Ishikawa (cell line): Measurements from ENCODE around the gene SAPCD2.

ENCODE experiments used
- CEBPB ChIP-seq: IDR thresholded peaks from 2 replicates; pipeline ENCODE4 v1.6.1; 2012
- CREB1 ChIP-seq: IDR thresholded peaks from 2 replicates; pipeline ENCODE4 v1.6.1; 2012; ENCODE audit warnings: low read depth
- EGR1 ChIP-seq: IDR thresholded peaks from 2 replicates; pipeline ENCODE4 v1.6.1; 2012
- EP300 ChIP-seq: IDR thresholded peaks from 2 replicates; pipeline ENCODE4 v1.6.1; 2012; ENCODE audit warnings: borderline replicate concordance
- FOXM1 ChIP-seq: IDR thresholded peaks from 2 replicates; pipeline ENCODE4 v1.6.1; 2012; ENCODE audit warnings: low read depth, borderline replicate concordance
- MAX ChIP-seq: IDR thresholded peaks from 2 replicates; pipeline ENCODE4 v1.6.1; 2012
- NFIC ChIP-seq: IDR thresholded peaks from 2 replicates; pipeline ENCODE4 v1.6.1; 2012
- RAD21 ChIP-seq: IDR thresholded peaks from 2 replicates; pipeline ENCODE4 v1.6.1; 2012; ENCODE audit warnings: low read depth
- TAF1 ChIP-seq: IDR thresholded peaks from 2 replicates; pipeline ENCODE4 v1.6.1; 2012; ENCODE audit warnings: low read depth, mild to moderate bottlenecking
- TCF12 ChIP-seq: IDR thresholded peaks from 2 replicates; pipeline ENCODE4 v1.6.1; 2012; ENCODE audit warnings: low read depth
- TEAD4 ChIP-seq: IDR thresholded peaks from 2 replicates; pipeline ENCODE4 v1.6.1; 2012
- YY1 ChIP-seq: IDR thresholded peaks from 2 replicates; pipeline ENCODE4 v1.6.1; 2012; ENCODE audit warnings: low read depth
- ZBTB7A ChIP-seq: IDR thresholded peaks from 2 replicates; pipeline ENCODE4 v1.6.1; 2012; ENCODE audit warnings: low read depth
- TF ChIP-seq, protein P1 (sequence below): IDR thresholded peaks from 2 replicates; pipeline ENCODE4 v1.6.1; 2012
- TF ChIP-seq, protein P2 (sequence below): IDR thresholded peaks from 2 replicates; pipeline ENCODE4 v1.6.1; 2012; ENCODE audit warnings: low read depth, mild to moderate bottlenecking

Gene SAPCD2

GRCh38 chr9:137112564-137113384 is 42.4 kb upstream of the SAPCD2 start:
- TF ChIP-seq, protein P1, sequence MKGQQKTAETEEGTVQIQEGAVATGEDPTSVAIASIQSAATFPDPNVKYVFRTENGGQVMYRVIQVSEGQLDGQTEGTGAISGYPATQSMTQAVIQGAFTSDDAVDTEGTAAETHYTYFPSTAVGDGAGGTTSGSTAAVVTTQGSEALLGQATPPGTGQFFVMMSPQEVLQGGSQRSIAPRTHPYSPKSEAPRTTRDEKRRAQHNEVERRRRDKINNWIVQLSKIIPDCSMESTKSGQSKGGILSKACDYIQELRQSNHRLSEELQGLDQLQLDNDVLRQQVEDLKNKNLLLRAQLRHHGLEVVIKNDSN = no peak
- TF ChIP-seq EGR1 = no peak
- TF ChIP-seq TCF12 = no peak
- no peak for TF ChIP-seq ZBTB7A
- TF ChIP-seq TAF1 = no peak
- no peak for TF ChIP-seq CREB1
- TF ChIP-seq NFIC = no peak
- no peak for TF ChIP-seq MAX
- no peak for TF ChIP-seq YY1
- TF ChIP-seq RAD21 = no peak
- no peak for TF ChIP-seq CEBPB
- TF ChIP-seq EP300 = no peak
- TF ChIP-seq, protein P2, sequence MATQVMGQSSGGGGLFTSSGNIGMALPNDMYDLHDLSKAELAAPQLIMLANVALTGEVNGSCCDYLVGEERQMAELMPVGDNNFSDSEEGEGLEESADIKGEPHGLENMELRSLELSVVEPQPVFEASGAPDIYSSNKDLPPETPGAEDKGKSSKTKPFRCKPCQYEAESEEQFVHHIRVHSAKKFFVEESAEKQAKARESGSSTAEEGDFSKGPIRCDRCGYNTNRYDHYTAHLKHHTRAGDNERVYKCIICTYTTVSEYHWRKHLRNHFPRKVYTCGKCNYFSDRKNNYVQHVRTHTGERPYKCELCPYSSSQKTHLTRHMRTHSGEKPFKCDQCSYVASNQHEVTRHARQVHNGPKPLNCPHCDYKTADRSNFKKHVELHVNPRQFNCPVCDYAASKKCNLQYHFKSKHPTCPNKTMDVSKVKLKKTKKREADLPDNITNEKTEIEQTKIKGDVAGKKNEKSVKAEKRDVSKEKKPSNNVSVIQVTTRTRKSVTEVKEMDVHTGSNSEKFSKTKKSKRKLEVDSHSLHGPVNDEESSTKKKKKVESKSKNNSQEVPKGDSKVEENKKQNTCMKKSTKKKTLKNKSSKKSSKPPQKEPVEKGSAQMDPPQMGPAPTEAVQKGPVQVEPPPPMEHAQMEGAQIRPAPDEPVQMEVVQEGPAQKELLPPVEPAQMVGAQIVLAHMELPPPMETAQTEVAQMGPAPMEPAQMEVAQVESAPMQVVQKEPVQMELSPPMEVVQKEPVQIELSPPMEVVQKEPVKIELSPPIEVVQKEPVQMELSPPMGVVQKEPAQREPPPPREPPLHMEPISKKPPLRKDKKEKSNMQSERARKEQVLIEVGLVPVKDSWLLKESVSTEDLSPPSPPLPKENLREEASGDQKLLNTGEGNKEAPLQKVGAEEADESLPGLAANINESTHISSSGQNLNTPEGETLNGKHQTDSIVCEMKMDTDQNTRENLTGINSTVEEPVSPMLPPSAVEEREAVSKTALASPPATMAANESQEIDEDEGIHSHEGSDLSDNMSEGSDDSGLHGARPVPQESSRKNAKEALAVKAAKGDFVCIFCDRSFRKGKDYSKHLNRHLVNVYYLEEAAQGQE = no peak
- TF ChIP-seq TEAD4 = no peak
- no peak for TF ChIP-seq FOXM1

GRCh38 chr9:137111788-137112563 is 41.6 kb upstream of the SAPCD2 start:
- TF ChIP-seq TCF12 (no peak), NFIC (no peak), MAX (no peak), EGR1 (no peak), FOXM1 (no peak), EP300 (no peak), CREB1 (no peak), TAF1 (no peak), ZBTB7A (no peak), CEBPB (no peak), YY1 (no peak), TEAD4 (no peak), RAD21 (no peak)
- TF ChIP-seq, protein P2 = no peak
- TF ChIP-seq, protein P1 = no peak

GRCh38 chr9:137110911-137111787 is 40.8 kb upstream of the SAPCD2 start:
- TF ChIP-seq TCF12 (no peak), TAF1 (no peak), MAX (no peak), FOXM1 (no peak), NFIC (no peak), CREB1 (no peak), EGR1 (no peak), EP300 (no peak), YY1 (no peak), TEAD4 (no peak)
- TF ChIP-seq, protein P2 = no peak
- TF ChIP-seq, protein P1 = no peak
